SH-SY5Y (cell line): Measurements from ENCODE around the gene SPAG6.

Source experiments
- GATA2 ChIP-seq: IDR thresholded peaks from 2 replicates; pipeline ENCODE4 v1.6.1; 2011; ENCODE audit warnings: mild to moderate bottlenecking, low read depth, low read length
- GATA3 ChIP-seq: IDR thresholded peaks from 2 replicates; pipeline ENCODE4 v1.6.1; 2011; ENCODE audit warnings: low read depth, mild to moderate bottlenecking, low read length, moderate library complexity

DNA sequence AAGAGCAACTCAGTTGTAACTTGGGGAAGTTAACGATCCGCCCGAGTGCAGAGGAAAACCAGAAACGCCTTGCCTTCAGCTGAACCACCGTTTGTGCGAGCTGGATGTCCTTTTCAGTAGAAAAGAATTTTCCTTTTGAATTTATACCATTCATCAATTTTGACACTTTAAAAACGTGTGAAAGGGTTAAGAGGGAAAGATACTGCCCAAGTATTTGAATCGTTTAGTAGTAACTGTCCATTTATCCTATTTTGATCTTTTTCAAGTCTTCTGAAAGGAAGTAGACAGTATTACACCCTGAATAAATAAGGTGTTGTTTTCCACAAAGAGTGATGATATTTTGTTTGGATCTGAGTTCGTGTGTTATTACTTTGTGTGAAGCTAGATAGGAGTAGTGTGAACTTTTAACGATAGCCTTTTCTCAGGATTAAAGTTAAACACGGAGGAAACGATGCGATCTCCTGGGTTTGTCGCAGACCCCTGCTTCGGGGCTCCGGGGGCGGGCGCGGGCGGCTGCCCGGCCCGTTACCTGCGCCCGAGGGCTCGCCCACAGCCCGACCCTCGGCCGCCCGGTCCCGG lies 25.2 kb upstream of the SPAG6 start:
- TF ChIP-seq GATA3 (no peak), GATA2 (no peak)
